ENCODE measurements around the gene DMKN. TPM values are rescaled to one million over a fixed set of nuclear protein-coding genes. Genes with fewer than 3 reads are reported as not detected.

The DMKN gene
- polyA plus RNA-seq, 1 donor = 0.59 TPM

DNA sequence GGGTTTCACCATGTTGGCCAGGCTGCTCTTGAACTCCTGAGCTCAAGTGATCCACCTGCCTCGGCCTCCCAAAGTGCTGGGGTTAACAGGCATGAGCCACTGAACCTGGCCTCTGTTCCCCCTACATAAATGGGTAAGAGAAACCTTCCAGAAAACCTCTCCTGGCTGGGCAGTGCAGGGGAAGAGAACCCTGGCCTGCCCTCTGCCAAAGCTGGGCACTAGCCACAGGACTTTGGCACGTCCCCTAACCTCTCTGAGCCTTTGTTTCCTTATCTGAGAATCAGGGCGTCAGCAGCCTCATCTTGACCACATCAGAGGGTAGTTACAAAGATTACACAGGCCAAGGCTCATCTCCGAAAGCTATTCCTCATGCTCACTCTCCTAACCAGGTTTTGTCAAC, 12.4 kb upstream of the DMKN start:
- DNase-seq (ENCODE audit: low read depth) = no peak

DNA sequence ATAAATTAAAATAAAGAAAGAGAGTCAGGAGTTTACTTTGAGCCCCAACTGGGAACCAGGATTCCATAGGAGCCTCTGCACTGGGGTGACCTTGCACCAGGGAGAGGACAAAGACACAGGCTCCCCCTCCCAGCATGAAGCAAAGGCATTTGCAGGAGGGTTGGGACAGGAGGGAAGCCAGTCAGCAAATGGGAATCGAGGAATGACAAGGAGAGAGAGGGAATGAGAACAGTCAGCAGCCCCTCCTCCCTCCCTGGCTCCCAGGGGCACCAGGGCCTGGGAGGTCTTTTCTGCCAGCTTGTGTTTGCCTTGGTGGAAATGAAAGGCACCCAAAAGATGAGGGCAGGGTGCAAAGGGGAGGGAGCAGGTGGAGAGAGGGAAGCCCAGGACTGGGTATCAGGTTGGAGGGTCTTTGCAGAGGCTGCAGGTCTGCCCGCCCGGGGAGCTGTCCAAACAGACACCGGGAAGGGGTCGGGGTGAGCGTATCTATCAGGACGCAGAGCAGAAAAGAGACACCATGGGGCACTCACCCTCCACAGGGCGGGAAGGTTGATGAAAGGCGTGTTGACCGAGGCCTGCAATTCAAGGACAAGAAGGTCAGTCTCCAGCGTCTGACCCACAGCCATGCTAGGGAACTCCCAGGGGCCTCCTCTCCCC, 10.9 kb upstream of the DMKN start:
- DNase-seq (ENCODE audit: low read depth) = no peak

DNA sequence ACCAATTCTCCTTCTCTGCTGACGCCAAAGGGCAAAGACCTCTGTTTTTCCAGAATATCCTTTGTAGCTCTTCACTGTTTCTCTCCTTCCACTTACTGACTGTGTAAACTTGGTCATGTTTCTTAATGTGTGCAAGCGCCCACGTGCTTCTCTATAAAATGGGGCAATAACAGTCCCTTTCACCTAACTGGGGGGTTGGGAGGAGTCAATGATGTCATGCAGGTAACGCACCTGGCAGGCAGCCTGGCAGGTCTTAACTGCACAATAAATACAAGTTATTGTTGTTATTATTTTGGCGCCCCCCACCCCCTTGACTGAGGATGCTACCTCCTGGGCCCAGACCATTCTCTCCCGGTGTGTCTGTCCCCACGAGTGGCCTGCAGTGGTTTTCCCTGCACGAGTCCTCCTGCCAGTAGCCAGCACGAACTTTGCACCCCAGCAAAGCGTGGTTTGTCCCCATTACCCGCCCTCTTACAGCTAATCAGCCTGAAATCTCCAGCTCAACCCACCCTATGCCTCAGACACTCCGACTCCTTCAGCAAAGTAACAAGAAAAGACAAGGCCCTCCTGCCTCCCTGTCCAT, 9.4 kb upstream of the DMKN start:
- no peak for DNase-seq (ENCODE audit: low read depth)

DNA sequence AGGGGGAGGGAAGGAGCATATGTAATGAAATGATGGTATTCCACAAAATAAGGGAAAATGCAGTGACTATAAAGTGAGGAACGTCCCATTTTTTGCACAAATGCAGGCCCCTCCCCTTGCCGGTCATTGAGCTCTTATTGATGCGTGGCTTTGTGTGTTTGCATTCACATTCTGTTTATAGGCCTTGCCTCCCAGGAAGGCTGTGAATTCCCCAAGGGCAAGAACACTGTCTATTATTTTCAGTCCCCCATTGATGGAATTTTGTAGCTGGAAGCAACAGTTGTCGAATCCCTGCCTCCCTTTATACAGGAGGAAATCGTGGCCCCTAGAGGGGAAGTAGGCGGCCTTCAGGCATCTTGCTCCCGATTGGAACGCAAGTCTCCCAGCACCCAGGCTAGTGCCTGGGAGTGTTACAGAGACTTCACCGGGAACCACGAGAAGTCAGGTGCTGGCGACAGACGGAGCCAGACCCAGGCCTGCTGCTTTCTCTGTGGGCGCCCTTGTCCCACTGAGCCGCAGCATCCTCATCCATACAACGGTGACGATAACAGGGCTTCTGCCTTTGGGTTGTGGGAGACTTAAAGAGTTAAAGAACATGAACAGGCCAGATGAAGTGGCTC, 7.8 kb upstream of the DMKN start:
- DNase-seq (ENCODE audit: low read depth) = no peak

DNA sequence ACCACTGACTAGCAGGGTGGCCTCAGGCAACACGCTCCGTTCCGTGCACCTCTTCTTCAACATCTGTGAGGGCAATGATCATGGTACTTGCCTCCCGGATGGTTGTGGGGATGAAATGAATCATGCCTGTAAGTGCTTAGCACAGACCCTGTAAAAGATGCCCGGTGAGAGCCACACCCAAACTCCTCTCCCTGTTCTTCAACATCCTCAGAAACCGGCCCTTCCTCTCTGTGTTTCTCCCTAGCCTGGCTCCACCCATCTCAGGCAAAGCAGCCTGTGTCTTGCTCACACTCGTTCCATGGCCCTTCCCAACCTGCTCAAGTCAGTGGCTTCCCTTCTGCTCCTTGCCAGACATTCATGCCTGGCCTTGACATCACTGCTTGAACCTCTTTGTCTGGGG, 5.8 kb upstream of the DMKN start:
- no peak for DNase-seq (ENCODE audit: low read depth)

DNA sequence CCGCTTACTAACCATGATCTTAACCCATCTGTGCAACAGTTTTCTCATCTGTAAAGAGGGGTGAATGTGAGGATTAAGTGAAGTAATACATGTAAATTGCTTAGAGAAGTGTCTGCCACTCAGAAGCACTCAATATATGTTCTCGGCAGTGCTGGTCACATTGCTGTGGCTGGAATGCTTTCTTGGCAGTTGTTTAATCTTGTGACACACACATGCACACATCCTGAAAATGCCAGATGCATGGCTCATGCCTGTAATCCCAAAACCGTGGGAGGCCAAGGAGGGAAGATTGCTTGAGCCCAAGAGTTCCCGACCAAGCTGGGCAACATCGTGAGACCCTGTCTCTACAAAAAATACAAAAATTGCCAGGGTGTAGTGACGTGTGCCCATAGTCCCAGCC, 4.9 kb upstream of the DMKN start:
- no peak for DNase-seq (ENCODE audit: low read depth)

DNA sequence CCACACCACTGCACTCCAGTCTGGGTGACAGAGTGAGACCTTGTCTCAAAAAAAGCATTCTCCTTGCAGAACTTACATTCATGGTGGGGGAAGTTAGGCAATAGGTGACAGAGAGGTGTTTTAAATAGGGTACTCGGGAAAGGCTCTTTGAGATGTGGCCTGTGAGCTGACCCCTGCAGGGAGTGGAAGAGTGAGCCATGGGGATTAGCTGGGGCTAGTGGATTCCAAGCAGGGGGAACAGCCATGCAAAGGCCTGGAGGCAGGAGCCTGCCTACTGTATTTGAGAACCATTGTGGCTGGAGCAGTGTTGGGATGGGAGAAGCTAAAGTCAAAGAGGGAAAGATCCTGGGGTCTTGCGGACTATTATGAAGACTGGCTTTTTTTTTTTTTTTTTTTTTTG, 3.9 kb upstream of the DMKN start:
- DNase-seq (ENCODE audit: low read depth) = no peak

DNA sequence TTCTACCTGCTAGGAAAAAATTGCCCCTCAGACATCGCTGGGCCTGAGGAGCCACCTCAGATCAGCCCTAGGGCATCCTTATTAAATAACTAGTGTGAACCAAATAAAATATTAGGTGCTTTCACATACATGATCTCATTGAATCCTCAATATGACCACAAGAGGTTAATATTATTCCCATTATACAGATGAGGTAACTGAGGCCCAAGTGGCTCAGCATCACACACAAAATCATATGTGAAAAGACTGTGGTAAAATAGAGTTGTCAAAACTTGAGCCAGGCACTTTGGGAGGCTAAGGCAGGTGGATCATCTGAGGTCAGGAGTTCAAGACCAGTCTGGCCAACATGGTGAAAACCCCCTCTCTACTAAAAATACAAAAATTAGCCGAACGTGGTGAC, 2.9 kb upstream of the DMKN start:
- DNase-seq (ENCODE audit: low read depth) = no peak

DNA sequence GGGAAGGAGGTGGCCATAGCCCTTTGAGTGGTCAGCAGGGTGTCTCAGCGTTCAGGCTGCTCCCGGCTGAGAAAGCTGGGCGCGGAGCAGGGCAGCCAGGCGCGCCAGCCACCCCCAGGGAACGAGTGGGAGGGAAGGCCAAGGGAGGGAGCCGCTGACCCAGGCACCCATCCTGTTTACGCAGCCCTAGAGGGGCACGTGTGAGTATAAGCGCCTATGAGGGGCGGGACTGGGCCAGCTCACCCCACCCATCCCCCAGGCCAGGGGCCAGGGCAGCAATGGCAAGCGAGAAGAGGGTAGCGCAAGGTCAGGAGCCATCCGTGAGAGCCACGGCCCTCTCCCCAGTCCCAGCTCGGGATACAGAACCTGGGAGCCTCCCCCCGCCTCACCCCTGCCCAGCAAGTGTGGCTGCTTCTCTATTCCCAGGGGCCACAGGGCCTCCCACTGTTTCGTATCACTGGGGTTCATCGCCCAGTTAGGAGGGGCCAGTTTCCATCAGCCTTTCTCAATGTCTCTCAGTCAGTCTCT, 897 bp upstream of the DMKN start:
- DNase-seq (ENCODE audit: low read depth) = no peak

DNA sequence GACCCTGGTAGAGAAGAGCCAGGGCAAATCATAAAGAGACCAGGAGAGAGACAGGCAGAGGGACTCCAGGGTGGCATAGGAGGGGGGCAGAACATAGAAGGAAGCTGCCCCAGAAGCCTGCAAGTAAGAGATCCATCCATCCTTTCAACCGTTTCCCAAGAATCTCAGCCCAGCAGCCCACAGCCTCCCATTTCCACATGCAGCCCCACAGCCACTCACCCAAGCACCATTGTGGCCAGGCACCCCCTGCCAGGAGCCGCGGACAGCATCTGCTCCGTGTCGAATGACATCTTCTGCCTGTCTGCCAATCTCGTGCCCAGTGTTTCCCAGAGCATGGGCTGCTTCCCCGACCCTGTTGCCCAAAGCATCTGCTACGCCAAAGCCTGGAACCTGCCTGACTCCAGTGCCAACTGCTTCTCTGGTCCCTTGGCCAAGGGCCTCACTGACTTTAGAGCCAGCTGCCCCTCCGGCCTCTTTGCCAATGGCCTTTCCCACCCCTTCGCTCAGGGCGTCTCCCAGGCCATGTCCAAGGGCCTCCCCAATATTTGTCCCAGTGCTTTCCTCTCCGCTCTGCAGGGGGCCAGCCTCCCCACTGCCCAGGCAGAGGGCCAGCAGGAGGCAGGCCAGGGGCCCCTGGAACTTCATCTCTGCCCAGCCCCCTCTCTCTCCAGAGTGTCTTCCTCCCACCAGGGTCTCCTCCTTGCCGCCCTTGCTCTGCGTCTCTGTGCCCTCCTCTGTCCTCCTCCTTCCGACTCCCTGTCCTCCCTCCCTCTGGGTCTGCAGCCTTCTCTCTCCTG, 420 bp downstream of the DMKN start:
- no peak for DNase-seq (ENCODE audit: low read depth)

DNA sequence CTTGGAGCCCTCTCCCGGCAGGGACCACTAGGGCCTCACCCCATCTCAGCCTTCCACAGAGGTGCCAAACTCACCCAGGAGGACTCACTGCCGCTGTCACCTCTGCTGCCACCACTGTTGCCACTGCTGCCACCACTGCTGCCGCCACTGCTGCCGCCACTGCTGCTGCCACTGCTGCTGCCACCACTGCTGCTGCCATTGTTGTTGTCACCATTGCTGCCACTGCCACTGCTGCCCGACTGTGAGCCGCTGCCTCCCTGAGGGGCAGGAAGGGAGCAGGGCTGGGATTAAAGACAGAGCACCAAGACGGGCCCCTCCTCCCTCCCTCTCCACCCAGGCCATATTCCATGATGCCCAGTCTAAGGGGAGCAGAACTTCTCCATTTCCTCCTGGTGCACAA, 2.1 kb downstream of the DMKN start:
- DNase-seq (ENCODE audit: low read depth) = no peak

DNA sequence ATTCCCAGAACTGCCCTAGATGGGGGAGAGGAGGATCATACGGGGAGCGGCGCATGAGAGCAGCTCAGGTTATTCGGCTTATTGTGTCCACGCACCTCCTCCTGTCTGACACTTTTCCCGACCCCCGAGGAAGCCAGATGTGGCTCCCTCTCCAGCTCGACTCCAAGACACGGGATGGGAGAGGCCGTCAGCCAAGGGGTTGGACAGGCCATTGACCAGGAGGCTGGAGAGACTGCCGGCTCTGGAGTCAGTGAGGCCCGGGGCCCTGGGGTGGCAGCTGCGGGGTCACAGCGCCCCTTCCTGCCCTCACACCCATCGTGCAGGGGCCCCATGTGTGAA, 2.9 kb downstream of the DMKN start:
- DNase-seq (ENCODE audit: low read depth) = no peak

DNA sequence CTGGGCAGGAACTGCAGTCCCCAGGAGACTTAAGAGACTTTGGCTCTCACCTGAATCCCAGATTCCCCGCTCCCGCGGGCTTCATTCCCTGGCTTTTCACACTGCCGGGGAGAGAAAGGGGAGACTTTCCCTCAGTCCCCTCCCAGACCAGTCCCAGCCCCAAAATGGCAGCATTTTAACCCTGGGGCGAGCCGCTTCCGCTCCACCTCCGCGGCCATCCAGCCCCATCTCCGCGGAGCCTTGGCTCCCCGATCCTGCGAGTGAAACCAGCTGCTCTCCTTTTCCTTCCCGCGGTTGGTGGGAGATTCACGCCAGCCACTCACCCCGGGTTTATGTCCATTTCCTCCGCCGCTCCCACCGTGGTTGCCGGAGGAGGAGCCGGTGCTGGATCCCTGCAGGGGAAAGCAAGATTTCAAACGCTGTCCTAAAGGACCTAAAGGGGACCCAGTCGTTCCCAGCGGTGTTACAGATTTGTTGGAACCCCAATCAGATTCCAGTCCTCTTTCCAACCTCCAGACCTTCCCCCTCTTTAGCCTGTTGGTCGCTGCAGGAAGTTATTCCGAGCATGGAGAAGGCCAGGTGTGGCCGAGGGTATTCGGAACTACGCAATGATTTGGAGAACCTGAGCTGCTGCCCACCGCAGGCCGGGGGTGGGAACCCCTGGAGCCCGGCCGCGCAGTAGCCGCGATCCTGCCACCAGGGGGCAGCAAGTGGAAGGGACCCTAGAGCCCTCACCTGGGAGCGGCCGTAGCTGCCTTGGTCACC, 3.4 kb downstream of the DMKN start:
- no peak for DNase-seq (ENCODE audit: low read depth)

DNA sequence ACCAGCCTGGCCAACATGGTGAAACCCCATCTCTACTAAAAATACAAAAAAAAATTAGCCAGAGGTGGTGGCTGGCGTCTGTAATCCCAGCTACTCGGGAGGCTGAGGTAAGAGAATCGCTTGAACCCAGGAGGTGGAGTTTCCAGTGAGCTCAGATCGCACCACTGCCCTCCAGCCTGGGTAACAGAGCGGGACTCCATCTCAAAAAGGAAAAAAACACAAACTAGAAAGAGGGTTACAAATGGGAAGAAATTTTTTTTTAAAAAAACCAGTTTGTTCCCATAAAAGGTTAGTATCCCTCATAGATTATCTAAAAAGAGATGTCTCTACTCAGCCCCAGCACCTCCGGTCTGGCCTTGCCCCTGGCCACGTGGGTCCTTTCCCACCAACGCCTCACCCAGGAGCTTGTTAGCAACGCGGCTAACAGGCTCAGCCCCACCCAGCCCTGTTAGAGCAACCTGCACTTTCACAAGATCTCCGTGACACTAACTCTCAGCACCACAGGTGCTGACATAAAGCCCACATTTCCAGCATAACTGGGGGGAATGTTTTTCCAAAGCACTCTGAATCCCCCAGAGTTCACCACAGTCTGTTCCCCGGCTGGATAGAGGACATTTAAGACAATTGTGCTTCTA, 4.3 kb downstream of the DMKN start:
- DNase-seq (ENCODE audit: low read depth) = no peak

DNA sequence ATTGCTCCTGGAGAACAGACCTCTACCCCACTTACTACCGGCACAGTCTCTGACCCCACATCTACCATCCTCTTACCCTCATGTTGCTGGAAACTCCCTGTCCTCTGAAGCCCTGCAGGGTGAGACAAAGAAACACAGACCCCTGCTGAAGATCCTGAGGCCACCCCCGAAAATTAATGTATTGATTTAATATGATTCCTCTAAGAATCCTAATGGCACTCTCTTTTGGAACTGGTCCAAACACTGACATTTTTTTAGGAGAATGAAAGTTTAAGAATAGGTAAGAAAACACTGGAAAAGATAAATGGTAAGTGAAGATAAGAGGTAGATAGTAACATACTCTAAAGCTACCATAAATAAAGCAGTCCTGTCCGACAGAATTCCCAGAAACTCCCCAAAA, 5.3 kb downstream of the DMKN start:
- DNase-seq (ENCODE audit: low read depth) = no peak

DNA sequence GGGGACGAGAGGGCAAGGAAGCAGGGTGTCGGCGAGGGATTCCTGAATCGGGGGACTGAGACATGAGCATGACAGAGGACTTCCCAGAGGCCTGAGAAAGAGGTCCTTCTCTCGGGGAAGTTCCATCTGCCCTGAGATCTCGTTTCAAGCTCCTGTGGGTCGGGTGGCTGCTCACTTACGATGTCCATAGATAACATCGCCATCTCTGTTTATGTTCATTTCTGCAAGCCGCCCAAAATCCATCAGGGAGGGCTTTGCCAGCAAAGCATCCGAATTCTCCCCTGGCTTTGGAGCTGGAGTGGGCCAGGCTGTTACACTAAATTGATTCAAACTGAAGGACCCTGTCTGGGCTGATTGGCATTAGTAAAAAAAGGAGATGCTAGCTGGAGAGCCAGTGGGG, 5.9 kb downstream of the DMKN start:
- no peak for DNase-seq (ENCODE audit: low read depth)

DNA sequence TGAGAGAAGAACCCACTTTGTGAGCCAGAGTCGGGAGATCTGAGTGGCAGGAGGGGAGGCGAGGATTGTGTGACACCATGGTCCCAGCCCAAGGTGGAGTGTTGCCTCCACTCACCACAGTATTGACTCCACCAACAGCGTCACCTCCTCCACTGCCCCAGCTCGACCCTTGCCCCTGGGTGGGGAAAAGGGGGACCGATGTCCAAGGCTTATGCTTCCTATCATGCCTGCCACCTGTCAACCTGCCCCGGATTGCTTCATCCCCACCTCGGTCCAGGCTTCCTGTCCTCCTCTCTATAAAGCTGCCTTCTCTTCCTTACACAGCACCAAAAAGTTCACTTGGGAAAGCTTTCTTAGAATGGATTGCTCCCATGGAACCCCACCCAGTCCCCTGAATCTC, 7.4 kb downstream of the DMKN start:
- no peak for DNase-seq (ENCODE audit: low read depth)

DNA sequence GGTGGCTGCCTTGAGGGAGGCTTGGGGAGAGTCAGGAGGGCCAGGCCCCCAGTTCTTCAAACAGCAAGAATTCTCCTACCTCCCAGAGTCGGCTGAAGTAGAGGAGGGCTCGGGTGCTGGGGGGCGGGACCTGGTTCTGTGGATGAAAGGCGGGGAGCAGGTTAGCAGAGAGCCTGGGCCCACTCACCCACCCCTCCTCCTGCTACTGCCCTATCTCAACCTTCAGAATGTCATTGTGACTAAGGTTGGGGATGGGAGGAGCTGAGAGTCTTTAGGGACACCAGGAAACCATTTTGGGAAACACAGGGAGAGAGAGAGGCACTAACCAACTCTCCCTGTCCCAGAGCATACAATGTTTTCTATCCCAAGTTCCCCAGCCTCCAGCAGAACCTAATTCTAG, 10.7 kb downstream of the DMKN start:
- no peak for DNase-seq (ENCODE audit: low read depth)

DNA sequence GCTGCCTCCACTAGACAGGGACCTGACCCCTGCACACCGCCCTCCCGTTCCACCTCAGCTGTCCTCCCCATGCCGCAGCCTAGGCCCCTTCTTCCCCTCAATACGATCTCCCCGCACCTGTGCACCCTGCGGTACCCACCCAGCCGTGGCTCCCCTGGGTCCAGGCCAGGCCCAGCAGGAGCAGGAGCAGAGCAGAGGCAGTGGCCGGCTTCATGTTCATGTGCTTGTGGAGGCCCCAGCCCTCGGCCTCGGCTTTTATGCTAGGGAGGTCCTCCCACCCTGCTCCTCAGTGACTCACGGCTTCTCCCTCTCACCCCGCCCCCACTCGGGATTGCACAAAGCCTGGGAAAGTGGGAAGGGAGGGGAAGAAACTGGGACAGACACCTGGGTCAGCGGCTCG, 11.8 kb downstream of the DMKN start:
- DNase-seq (ENCODE audit: low read depth) = no peak

DNA sequence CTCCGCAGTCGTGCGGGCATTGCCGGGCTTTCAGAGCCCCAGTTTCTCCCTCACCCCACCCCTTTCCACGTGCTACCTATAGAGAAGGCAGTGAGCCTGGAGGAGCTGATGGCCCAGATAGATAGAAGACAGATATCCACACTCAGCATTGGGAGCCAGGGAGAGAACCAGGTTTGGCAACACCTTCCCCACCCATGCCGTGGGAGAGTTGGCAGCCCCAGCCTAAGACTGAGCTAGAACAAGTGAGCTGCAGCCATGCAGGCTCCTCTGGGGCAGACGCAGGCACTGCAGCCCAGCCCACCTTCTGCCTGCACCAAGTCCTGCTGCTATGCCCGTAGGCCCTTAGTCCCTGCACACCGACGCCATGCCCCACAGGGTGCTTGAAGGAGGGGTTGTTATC, 12.8 kb downstream of the DMKN start:
- no peak for DNase-seq (ENCODE audit: low read depth)

DNA sequence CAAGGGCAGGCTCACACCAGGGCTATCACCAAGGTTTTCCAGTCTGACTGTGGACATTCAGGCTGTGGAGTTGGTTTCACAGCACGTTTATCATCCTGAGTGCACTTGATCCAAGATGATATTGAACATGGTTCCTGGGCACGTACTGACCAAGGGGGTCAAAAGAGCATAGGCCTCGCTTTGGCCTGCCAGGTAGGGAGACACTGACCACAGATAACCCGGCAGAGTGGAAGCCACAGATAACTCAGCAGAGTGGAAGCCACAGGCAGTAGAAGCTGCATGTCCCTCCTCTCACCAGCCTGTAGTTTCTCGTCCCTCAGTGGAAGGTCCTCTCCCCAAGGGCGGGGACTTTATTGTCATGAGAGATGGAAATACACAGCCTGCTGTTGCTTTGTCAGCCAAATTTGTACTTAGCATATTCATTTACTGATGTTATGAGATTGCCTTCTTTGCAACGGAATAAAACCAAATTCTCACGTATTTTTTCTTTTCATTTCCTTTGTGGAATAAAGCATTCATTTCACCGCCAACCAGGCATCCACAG, 14.4 kb downstream of the DMKN start:
- DNase-seq (ENCODE audit: low read depth) = no peak

All from forelimb muscle (tissue), 1 donor.